GM21619 (cell line): ENCODE data around the gene PGA4.
"Not testable (repeated sequence)": the region's sequence is repeated elsewhere in the genome, so short reads cannot be mapped to it uniquely, and the experiment has no call there.

Source experiments
- ATAC-seq: cut with Tn5 transposase; IDR thresholded peaks from one replicate; pipeline ENCODE4 v1.9.1; 2021; ENCODE audit not compliant: unreplicated experiment

The PGA4 gene

GRCh38 chr11:61203873-61204272, 18.3 kb upstream of the PGA4 start:
- ATAC-seq, result not testable (repeated sequence)

DNA sequence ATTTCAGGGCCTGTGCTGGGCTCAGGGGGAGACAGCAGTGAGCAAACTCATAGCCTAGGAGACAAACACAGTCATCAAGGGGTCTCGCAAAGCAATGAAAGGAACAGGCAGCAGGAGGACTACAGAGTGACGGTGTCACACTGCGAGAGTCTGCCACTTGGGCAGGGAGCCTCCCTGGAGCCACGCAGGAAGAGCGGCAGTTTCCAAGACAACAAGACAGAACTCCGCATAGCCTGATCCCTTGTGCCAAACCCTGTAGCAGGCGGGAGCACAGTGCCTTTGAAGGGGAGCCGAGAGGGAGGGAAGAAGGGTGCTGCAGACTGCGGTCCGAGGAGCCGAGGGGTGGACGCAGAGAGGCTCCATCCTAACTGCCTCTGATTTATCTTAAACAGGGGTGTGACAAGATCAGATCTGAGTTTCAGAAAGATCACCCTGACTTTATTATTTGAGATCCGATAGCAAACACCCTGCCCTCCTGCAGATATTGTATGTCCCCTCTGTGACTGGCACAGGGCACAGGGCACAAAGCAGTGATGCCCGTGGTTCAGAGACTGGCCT, 17.6 kb upstream of the PGA4 start:
- ATAC-seq, result not testable (repeated sequence)

DNA sequence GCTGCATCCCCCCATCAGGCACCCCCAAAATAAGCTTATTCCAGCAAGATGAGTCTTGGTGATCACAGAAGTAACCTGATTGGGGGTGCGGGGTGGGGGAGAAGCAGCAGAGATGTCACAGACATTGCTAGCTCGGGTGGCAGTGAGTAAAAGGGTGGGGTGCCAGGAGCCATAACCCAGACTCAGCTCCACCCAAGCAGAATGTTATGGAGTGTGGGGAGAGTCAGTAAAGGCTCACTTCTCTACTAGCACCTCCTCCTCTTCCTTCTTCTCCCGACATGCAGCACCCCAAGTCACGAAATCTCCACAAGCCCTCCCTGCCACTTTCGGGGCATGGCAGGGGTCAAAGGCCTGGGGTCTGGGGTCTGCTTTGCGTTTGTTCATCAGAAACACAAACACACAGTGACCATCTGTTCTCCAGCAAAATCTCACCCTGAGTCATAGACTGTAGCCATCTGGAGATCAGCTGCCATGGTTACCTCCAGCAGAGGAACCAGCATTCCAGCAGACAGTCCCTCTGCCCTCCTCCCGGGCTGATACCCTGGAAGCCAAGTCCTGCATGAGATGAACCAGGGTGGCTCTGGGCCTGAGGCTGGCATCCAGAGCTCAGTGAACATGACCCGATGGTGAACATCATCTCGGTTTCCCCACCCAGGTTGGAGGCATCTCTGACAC, 14.4 kb upstream of the PGA4 start:
- ATAC-seq, result not testable (repeated sequence)

DNA sequence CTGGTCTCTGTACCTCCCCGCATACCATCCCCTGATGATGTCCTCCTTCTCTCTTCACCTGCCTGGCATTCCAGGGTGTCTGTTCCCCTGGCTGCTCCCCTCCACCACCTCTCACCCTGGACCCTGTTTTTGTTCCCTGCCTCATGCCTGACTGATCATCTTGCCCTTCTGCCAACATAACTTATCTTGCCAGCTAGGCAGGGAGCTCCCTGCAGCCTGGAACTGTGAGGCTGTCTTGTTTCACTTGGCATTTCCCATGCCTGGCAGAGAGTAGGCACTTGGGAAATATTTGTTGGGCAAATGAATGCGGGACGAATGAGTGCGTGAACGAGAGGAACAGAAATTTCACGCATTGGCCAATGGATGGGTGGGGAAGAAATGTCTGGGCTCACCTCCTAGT, 11.5 kb upstream of the PGA4 start:
- not testable (repeated sequence) for ATAC-seq

DNA sequence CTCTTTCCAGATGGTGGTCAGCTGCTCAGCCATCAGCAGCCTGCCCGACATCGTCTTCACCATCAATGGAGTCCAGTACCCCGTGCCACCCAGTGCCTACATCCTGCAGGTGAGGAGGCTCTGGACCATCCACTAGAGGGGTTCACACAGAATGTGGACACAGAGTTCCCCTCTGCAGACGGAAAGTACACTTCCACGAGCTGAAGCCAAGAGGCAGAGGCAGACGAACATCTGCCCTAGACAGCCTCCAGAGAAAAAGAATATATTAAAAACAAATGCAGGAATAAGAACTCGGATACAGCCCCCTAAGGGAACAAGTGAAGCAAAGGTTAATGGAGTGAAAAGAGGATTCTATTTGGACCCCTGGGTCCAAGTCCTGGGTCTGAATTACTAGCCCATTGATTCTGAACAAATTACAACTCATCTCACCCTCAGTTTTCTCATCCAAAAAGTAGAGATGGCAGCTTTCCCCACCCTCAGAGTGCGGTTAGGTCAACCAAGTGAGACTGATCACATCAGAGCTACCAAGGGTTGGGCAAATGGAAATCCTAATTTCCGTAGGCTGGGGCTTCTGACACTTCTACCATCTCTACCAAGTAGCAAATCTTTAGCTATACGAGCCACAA, 10.7 kb upstream of the PGA4 start:
- ATAC-seq, result not testable (repeated sequence)

DNA sequence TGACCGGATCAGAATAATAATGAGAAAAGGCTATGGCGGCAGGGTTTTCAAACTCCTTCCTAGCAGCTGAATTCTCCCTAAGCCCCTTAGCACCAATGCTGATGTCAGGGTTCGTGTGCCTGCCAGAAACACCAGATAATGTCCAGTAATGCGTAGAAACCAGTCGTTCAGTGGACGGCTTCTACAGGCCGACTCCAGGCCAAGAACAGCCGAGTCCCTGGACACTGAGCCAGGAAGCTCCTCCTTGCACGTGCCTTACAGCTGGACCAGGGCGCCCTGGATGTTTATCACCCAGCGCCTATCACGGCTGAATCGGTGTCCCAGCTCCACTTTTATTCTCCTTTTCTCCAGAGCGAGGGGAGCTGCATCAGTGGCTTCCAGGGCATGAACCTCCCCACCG, 9.9 kb upstream of the PGA4 start:
- not testable (repeated sequence) for ATAC-seq

DNA sequence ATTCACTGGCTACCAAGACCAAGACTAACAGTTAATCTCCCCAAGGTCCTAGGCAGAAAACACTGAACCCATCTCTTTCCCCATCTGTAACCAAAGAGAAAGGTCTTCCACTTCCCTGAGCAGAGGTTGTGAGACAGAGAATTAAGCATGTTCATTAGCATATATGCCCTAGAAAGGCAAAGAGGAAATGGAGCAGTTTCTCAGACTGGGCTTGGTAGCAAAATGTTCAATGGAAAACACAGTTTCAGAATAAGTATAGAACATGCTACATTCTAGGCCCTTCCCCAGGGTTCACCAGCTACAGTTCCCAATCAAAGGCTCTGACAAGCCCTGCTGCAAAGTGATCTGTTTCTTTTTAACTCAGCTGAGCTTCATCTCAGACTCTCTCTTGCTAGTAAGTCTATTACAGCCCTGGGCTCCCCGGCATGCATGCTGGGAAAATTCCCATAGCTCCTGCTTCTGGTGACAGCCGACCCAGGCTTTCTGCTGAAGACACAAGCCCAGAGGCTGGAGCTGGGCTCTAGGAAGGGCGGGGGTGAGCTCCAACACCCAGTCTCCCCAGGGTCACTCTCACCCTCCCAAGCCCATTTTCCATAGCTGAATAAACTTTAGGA, 8.3 kb upstream of the PGA4 start:
- ATAC-seq, result not testable (repeated sequence)

DNA sequence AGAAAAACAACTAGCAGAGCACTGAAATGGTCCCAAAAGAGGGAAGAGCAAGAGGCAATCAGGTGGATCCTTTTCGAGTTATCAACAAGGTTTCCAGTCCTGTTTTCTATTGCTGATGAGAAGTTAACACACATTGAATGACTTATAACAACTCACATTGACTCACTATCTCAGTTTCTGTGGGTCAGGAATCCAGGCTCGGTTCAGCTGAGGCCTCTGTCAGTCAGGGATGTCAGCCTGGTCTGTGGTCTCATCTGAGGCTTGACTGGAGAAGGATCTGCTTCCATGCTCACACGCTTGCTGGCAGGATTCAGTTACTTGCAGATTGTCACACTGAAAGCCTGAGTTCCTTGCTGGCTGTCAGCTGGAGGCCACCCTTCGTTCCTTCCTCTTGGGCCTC, 3.8 kb upstream of the PGA4 start:
- ATAC-seq, result not testable (repeated sequence)

DNA sequence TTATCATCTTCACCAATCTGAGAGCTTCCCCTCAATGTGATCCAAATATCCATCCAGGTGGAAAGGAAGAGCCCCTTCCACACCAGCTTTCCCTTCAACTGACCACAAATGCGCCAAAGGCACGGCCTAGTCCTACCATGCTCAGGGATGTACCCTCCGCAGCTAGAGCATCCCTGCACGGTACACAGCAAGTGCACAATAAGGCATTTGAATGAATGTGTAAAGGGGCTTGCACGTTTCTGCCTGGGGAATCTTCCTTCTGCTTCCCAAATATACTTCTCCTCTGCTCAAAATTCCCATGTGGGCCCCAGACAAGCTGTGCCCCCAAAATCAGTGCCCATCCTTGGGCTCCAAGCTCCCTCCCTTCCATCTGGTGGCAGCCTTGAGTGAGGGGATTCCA, 3.1 kb upstream of the PGA4 start:
- ATAC-seq, result not testable (repeated sequence)

DNA sequence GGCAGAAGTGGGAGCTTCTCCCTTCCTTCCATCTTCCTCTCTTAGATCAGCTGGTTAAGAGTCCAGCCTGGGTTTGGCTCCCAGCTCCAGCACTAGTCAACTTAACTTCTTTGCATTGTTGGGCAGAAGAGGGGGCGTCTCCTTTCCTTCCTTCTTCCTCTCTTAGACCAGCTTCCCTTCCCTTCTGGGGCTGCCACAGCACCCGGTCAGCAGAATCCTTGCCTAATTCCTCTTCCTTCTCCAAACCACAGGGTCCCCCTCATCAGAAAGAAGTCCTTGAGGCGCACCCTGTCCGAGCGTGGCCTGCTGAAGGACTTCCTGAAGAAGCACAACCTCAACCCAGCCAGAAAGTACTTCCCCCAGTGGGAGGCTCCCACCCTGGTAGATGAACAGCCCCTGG, 545 bp downstream of the PGA4 start:
- not testable (repeated sequence) for ATAC-seq

- not testable (repeated sequence) for ATAC-seq
Measured at GRCh38 chr11:61226457-61227137, 4.5 kb downstream of the PGA4 start.

- not testable (repeated sequence) for ATAC-seq
Measured at GRCh38 chr11:61229458-61229857, 7.3 kb downstream of the PGA4 start.

DNA sequence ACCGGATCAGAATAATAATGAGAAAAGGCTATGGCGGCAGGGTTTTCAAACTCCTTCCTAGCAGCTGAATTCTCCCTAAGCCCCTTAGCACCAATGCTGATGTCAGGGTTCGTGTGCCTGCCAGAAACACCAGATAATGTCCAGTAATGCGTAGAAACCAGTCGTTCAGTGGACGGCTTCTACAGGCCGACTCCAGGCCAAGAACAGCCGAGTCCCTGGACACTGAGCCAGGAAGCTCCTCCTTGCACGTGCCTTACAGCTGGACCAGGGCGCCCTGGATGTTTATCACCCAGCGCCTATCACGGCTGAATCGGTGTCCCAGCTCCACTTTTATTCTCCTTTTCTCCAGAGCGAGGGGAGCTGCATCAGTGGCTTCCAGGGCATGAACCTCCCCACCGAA, 8.9 kb downstream of the PGA4 start:
- ATAC-seq, result not testable (repeated sequence)

DNA sequence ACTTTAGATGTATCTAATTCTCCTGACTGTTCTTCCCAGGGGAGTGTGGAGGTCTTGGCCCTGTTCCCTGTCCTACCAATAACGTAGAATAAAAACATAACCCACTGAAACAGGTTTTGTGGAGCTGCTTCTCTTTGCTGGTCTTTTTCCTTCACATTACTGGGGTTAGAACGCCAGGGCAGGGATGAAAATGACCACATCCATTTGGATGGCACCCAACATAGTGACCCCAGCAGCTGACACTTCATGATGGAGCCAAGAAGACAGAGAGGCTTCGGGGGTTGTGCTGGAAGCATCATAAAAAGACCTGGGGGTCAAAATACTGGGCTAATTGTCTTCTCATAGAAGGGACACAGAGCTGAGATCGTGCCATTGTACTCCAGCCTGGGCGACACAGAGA, 9.4 kb downstream of the PGA4 start:
- ATAC-seq, result not testable (repeated sequence)

- ATAC-seq, result not testable (repeated sequence)
Measured at GRCh38 chr11:61232548-61233145, 10.5 kb downstream of the PGA4 start.

GRCh38 chr11:61237130-61237529, 15.0 kb downstream of the PGA4 start:
- not testable (repeated sequence) for ATAC-seq

GRCh38 chr11:61240288-61240687, 18.1 kb downstream of the PGA4 start:
- not testable (repeated sequence) for ATAC-seq

GRCh38 chr11:61240875-61241274, 18.7 kb downstream of the PGA4 start, which contains the start of gene PGA5:
TSS of gene PGA5 (plus strand) at chr11:61241175. CDS start at chr11:61241227, 52 bp downstream.
- not testable (repeated sequence) for ATAC-seq

- not testable (repeated sequence) for ATAC-seq
Measured at GRCh38 chr11:61241526-61241925, 19.4 kb downstream of the PGA4 start.

DNA sequence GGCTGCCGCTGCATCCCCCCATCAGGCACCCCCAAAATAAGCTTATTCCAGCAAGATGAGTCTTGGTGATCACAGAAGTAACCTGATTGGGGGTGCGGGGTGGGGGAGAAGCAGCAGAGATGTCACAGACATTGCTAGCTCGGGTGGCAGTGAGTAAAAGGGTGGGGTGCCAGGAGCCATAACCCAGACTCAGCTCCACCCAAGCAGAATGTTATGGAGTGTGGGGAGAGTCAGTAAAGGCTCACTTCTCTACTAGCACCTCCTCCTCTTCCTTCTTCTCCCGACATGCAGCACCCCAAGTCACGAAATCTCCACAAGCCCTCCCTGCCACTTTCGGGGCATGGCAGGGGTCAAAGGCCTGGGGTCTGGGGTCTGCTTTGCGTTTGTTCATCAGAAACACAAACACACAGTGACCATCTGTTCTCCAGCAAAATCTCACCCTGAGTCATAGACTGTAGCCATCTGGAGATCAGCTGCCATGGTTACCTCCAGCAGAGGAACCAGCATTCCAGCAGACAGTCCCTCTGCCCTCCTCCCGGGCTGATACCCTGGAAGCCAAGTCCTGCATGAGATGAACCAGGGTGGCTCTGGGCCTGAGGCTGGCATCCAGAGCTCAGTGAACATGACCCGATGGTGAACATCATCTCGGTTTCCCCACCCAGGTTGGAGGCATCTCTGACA, 23.3 kb downstream of the PGA4 start:
- not testable (repeated sequence) for ATAC-seq
